ENCODE data around the gene CMAS.
A peak's percentile ranks its signal among the peaks of the same experiment; 100 is the strongest.
"Not testable (repeated sequence)": the region's sequence is repeated elsewhere in the genome, so short reads cannot be mapped to it uniquely, and the experiment has no call there.

Gene CMAS

DNA sequence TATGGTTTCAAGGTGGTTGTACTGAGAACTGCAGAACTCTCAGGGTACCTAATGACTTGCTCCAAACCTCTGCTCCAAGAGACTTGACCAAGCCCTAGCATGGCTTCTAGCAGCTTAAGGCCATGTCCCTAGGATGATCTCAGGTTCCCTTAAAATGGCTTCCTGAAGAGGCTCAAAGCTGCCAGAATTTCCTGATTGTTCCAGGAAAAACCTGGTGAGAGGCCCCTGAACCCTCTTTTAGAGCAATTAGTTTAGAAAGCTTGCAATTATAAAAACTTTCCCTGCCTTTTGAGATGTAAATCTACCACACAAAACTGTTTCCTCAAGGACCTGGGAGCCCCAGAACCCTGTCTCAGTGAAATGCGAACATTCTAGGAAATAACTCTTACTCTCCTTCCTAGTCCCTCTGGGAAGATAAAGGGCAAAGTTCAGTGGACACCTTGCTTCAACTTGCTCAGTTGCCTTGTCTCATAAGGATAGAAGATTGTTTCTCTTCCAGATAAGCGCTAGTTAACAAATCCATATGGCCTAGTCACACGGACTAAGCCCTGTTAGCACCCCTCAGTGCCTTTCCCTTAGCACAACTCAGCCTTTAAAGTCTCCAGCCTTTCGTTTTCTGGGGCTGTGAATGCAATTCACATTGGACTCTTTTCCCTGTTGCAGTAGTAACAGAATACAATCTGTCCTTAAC, 2.5 kb downstream of the CMAS start:
- no peak for DNase-seq

DNA sequence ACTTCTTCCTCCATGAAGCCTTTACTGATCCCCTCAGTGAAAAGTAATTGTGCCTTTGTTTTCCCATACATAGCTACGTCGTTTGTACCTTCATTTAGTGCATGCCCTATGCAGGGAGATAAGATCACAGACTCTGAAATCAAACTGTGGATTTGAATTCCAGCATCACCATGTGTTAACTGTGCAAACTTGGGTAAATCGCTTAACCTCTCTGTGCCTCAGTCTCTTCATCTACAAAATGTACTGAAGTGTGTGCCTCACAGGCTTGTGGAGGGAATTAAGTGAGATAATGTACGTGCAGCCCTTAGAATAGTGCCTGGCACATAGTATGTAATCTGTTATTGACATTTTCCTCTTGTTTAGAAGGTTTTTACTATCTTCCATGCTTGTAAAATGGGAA, 4.1 kb downstream of the CMAS start:
- no peak for DNase-seq

DNA sequence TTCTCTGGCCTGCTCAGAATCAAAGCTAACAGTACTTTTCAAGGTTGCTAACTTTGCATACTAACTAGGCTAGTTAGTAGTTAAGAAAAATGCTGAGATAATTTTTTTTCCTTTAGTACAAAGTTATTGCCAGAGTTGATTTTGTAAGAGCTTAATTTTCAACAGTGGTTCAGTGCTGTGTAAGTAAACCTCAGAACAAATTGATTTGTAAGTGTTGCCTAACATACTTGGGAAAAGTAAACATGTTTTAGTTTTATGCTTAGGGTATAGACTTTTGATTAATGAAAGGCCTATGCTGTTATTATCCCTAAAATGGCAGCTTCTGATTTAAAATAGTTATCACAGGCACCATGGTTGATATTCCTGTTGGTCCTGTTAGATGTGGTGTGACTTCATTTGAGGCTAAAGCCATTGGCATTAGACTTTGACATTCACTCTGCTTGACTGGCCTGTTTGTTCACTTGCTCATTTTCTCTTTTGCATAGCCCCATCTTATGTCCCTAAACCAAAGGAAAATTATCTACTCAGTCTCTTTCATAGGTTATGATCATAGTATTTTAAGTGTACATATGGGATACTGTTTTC, 5.2 kb downstream of the CMAS start:
- no peak for DNase-seq

DNA sequence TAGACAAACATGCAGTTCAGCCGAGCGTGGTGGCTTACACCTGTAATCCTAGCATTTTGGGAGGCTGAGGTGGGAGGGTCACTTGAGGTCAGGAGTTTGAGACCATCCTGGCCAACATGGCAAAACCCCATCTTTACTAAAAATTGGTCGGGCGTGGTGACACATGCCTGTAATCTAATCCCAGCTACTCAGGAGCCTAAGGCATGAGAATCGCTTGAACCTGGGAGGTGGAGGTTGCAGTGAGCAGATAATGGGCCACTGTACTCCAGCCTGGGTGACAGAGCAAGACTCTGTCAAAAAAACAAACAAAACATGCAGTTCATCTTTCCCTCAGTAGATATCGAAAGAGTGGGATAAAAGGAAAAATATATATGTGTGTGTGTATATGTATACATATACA, 7.0 kb downstream of the CMAS start:
- not testable (repeated sequence) for DNase-seq

DNA sequence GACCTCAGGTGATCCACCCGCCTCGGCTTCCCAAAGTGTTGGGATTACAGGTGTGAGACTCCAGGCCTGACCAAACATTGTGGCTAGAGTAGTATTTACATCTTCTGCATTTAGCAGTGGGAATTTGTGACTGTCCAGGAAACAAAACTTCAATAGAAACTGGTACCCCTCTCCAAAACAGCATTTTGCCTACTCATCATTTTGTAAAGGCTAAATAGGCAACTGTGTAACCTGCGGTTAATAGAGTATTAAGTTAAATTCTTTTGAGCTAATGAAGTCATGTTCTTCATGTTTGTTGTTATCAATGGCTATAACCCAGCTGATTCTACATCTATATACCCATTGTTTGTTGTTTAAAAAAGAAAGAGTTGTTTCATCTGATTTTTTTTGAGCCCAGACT, 8.1 kb downstream of the CMAS start:
- no peak for DNase-seq

DNA sequence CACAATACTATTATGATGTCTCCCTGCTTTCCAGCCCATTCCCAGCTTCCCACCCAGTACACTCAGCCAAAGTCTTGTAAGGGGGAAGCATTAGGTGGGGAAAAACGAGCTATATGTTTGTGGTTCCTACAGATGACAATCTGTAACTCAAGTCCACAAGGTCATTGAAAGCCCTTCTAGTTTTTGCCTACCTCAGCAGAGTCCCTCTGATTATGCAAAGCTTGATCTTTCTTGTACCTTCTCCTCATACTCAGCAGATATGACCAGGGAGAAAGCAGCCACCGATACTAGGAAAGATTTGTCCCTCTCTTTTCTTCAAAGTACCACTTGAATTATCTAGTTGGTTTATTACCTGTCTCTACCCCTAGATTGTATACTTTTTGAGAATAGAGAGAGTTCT, 10.6 kb downstream of the CMAS start:
- no peak for DNase-seq

DNA sequence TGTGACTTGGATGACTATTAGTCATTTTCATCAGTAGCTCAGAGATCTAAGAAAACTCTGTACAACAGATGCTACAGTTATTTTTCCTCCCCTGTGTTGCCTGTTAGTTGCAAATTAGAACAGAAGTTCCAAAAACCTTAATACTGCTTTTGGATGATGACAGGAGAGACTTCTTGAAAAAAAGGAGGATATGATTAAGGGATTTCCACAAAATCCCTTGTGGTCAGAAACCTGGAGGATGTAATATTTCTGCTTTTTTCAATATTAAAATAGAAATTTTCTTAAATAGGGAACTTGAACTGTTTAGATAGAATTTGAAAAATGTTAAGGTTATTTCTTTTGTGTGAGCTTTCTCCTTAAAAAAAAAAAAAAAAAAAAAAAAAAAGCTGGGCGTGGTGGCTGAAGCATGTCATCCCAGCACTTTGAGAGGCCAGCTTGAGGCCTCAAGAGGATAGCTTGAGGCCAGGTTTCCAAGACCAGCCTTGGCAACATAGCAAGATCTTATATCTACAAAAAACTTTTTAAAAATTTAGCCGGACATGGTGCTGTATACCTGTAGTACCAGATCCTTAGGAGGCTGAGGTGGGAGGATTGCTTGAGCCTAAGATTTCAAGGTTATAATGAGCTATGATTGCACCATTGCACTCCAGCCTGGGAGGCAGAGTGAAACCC, 14.1 kb downstream of the CMAS start:
- DNase-seq, result no peak

DNA sequence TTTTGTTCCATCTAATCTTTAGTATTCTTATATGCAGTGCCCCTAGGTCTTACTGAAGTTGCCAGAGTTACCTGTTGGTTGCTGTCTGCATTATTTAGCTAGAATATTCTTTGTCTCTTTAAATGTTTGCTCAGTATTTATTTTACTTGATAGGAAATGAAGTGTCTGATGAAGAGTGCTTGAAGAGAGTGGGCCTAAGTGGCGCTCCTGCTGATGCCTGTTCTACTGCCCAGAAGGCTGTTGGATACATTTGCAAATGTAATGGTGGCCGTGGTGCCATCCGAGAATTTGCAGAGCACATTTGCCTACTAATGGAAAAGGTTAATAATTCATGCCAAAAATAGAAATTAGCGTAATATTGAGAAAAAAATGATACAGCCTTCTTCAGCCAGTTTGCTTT, 18.9 kb downstream of the CMAS start:
- DNase-seq, result no peak

DNA sequence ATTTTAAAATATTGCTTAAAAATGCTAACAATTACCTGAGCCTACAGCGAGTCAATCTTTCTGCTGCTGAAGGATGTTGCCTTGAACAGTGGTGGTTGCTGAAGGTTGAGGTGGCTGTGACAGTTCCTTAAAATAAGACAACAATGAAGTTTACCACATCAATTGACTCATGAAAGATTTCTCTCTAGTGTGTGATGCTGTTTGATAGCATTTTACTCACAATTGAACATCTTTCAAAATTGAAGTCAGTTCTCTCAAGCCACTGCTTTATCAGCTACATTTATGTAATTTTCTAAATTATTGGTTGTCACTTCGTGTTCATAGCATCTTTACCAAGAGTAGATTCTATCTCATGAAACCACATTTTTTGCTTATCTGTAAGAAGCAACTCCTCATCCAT, 20.3 kb downstream of the CMAS start:
- no peak for DNase-seq

DNA sequence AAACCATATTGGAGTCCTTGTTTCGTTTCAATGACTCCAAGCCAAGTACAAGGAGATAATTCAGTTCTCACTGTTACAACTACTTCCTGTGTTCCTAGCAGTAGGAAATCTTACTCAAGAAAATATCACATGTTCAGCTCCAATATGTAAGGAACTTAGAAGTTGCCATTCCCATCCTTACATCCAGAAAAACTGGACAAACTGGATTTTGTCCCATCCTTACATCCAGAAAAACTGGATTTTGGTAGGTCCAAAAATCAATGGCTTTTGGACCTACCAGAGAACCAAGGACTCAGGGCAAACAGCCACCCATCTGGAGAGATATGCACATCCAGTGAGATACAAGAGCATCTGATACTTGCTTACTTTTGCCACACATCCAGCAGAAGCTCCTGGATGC, 23.8 kb downstream of the CMAS start:
- no peak for DNase-seq

DNA sequence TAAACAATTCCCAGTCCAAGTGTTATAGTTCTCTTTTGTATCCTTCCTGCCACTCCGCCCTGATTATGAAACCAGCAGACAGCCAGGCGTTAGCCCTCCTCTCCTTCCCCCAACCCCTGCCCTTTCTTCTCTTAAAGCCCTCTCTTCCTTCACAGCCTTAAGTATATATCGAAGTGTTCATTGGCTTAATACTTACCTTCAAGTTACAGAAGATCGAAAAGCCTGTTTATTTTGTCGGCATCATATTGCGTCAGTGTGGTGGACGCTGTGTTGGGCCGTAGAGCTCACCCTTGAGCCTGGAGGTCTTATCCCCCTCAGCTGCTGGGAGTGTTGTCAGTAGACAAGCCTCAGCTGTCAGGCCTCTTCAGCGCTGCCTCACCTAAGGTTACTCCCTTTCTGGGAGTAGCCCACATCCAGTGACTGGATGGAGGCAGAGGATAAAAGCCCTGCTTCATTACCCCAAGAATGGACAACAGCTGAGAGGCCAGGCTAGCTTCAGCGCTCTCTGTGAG, 36.2 kb downstream of the CMAS start:
- DNase-seq, result no peak

DNA sequence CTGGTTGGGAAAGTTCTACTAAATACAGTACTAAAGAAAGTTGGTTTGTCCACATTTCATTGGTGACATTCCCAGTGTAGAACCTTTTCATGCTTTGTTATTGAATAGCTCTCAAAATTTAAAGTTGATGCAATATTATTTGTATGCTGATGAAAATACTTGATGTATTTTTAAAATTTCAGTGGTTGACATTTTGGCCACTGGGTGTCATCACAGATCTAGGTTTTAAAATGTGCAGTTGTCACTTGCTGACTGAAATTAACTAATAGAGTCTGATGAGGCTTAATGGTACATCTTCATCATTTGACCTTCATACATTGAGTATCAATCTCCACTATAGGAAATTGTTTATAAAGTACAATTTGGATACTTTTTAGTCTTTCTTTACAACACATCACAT, 37.1 kb downstream of the CMAS start:
- no peak for DNase-seq

DNA sequence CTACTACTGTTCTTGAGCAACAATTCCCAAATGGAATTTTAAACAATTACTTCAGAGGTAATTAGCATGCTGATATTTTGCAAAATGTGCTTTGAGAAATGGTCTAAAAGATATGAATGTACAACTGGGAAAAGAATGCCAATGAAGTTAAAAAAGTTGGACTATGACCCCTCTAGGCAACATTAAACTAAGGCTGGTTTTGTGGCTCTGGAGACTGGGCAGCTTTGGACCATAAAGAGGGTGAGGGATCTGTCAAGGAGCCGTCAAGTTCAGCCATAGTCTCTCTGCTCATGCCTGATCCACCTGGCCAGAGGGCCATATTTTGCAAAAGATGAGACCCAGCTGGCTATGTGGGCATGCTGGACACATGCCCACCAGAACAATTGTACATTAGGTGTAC, 38.8 kb downstream of the CMAS start:
- no peak for DNase-seq

DNA sequence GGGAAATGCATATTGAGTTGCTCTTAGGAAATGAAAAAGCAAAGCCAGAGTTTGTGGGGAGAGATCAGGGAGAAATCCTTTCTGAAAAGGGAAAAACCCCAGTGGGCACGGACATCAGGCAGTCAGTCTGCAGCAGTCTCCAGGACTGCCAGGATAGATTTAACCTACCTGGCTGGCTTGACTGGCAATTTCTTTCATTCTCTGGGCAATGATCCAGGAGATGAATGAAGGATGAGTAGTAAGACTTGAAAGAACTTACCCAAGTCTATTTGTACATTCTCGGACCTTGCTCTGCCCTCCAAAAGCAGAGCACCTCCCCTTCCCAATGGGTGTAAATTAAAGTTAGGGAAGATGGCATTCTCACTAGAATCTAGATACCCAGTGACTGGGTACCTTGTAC, 42.9 kb downstream of the CMAS start:
- DNase-seq, result no peak

DNA sequence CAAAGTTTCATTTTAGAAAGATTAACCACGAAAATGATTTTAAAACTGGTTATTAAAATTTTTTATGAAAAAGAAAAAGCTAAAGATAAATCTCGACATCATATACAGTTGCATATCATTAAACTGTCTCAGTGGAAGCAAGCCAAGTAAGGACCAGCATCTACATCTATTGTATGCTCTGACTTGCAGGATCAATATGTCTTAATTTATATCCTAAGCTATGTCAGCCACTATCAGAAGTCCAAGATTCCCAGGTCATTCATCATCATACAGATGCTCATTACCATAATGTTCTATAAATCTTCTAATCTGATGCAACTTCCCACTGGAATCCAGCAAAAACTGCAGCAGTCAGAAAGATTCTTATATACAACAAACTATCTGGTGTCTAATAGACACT, 43.5 kb downstream of the CMAS start:
- no peak for DNase-seq

DNA sequence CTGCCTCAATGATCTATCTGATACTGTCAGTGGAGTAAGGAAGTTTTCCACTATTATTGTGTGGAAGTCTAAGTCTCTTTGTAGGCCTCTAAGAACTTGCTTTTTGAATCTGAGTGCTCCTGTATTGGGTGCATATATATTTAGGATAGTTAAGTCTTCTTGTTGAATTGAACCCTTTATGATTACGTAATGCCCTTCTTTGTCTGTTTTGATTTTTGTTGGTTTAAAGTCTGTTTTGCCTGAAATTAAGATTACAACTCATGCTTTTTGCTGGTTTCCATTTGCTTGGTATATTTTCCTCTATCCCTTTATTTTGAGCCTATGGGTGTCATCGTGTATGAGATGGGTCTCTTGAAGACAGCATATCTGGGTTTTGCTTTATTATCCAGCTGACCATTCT, 53.0 kb downstream of the CMAS start:
- DNase-seq, result not testable (repeated sequence)

DNA sequence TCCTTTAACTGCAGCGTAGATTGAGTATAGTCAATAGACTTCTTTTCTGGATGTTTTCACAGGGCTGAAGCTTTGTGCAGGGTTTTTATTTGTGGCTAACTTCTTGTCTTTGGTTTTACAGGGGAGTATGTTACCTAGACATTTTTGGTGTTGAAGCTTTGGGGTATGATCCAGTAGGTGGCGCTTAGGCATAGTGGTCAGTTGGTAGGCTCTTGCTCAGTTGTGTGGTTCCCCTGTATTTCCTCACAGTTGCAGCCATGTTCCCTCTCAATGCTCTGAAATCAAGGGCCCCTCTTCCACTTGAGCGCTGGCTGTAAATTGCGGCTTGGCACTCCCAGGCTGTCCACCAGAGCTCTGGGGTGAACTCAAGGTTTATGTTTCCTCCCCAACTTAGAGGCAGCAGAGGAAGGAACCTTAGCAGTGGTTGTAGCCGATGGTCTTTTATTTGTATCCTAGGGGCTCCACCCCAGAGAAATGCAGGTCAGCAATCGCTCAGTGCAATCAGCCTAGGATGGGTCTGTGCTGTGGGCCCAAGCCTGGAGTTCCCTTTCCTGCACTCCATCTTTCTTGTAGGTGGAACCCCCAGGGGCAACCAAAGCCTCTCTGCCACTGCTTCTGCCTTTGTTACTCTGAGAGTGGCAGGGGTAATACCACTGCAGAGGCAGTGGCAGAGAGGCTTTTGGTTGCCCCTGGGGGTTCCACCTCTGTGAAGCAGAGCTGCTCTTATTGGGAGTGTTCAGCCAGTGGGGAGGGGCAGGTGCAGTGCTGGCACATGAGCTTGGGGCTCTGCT, 55.1 kb downstream of the CMAS start:
- DNase-seq, result peak; percentile 0

DNA sequence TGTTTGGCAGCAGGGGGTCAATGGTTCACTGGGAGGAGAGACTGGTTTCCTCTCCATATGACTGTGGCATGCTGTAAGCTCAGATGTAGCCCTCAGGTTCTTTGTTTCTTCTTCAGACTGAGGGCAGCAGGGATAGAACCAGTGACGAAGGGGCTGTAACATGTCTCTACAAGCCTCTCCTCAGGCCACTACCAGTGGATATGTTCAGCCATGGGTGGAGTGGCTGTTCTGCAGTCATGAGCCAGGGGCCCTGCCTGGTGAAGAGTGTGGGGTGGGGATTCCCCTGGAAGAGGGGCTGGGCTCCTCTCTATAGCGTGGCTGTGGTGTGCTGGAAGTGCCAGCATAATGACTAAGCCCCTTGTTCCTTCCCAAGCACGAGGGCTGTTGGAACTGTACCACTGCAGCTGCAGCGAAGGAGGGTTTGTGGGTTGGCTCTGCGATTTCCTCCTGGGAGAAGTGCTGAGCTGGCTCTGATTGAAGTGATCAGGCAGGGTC, 55.8 kb downstream of the CMAS start:
- DNase-seq, result no peak

DNA sequence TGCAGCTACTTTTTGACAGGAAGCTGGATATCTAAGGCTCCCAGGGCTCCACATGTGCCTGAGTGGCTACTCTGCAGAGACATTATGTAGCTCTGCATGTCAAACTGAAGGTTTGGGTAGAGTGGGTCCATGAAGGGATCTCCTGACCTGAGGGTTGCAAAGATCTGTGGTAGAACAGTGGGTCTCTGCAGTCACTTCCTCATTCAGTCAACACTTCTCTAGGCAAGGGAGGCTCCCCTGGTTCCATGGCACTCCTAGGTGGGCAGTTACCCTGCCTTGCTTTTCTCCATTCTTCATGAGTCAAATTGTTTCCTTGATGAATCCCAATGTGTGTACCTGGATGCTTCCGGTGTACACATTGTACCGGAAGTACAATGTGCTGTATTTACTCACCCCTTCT, 57.4 kb downstream of the CMAS start:
- no peak for DNase-seq

DNA sequence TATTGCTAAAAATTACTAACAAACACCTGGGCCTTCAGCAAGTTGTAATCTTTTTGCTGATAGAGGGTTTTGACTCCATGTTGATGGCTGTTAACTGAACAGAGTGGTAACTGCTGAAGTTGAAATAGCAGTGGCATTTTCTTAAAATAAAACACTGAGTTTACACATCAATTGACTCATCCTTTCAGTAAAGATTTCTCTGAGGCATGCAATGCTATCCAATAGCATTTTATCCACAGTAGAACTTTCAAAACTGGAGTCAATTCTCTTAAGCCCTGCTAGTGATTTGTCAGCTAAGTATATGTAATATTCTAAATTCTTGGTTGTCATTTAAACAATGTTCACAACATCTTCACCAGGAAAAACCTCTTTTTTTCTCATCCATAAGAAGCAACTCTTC, 59.5 kb downstream of the CMAS start:
- DNase-seq, result no peak

DNA sequence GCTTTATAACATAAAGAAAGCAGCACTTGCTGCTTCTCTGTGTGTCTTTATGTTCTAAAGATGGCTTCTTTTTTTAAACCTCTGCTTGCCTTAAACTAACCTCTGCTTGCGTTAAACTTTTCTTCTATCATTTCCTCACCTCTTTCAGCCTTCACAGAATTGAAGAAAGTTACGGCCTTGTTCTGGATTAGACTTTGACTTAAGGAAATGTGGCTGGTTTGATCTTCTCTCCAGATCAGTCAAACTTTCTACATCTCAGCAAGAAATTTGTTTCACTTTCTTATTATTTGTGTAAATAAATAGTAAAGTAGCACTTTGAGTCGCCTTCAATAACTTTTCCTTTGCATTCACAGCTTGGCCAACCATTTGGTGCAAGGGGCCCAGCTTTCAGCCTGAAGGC, 64.2 kb downstream of the CMAS start:
- DNase-seq, result no peak
